GM10266 (cell line): ENCODE results near the gene LTA4H.

Experiments
- DNase-seq: peaks from one replicate; pipeline ENCODE4 v3.0.0; 2012; ENCODE audit errors: extremely low spot score
- CTCF ChIP-seq: IDR thresholded peaks from 2 replicates; pipeline ENCODE4 v1.5.1; 2012; ENCODE audit warnings: mild to moderate bottlenecking, low read depth; ENCODE audit not compliant: control insufficient read depth, insufficient read depth; ENCODE audit errors: missing control alignments

Gene LTA4H

DNA sequence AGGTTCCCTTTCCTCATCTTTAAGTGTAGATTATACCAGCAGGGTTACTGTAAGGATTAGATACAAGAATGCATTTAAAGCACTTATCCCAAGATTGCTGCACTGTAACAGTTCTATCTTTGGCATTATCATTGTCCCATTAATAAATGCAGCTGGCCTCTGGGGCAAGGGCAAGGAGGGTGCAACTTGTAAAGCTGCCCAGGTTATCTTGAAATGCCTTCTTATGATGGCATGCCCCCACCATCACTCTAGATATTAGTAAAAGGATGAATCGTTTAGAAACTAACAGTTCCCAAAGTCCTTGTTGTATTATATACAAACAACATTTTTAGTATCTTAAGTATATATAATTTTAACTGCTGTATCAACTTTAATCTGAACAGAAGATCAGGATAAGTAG lies 6.8 kb downstream of the LTA4H start:
- DNase-seq = no peak
- TF ChIP-seq CTCF = no peak

- no peak for TF ChIP-seq CTCF
- no peak for DNase-seq
Measured at GRCh38 chr12:96026331-96026730, 9.1 kb downstream of the LTA4H start.

DNA sequence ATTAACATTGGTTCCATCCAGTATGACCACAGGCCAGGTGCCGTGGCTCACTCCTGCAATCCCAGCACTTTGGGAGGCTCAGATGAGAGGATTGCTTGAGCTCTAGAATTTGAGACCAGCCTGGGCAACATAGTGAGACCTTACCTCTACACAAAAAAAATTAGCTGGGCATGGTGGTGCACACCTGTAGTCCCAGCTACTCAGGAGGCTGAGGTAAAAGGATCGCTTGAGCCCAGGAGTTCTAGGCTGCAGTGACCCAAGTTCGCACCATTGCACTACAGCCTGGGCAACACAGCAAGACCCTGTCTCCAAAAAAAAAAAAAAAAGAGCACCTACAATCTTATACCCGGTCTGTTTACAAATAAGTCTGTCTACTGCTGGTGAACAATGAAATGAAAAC lies 9.9 kb downstream of the LTA4H start:
- no peak for DNase-seq
- no peak for TF ChIP-seq CTCF

DNA sequence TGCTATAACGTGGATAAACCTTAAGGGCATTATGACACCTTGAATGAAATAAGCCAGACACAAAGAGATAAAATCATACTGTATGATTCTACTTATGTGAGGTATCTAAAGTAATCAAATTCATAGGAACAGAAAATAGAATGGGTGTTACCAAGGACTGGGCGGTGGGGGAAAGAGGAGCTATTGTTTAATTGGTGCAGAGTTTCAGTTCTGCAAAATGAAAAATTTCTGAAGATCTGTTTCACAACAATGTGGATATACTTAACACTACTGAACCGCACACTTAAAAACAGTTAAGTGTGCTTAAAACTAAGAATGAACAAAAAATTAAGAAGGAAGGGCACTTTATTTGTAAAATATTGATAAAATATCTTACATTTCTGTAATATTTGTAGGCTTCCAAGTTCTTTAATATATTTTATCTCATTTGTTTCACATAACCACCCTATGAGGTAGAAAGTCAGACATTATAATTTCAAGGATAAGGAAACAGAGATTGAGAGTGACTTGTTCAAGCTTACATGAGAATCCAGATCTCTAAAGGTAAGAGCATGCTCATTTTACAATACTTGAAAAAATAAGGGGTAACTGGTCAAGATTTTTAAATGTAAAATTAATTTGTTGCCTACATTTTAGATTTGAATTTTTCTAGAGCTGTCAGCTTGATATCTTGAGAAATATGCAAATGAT lies 14.9 kb downstream of the LTA4H start:
- no peak for TF ChIP-seq CTCF
- DNase-seq = no peak

DNA sequence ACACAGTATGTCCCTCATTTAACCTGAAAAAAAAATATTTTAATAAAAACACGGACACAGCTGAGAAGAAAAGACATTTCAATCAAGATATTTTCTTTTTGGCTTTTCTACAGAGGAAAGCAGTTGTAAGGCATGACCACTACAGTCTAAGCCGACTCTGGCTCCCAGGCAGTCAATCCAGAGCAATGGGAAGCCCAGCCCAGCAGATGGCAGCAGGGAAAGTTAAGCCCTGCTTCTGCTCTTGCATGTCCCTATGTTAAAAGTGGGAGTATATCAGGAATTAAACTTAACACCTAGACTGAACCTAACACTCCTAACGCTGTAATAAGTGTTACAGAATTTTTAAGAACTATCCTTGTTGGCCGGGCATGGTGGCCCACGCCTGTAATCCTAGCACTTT lies 19.7 kb downstream of the LTA4H start:
- DNase-seq = no peak
- TF ChIP-seq CTCF = no peak

DNA sequence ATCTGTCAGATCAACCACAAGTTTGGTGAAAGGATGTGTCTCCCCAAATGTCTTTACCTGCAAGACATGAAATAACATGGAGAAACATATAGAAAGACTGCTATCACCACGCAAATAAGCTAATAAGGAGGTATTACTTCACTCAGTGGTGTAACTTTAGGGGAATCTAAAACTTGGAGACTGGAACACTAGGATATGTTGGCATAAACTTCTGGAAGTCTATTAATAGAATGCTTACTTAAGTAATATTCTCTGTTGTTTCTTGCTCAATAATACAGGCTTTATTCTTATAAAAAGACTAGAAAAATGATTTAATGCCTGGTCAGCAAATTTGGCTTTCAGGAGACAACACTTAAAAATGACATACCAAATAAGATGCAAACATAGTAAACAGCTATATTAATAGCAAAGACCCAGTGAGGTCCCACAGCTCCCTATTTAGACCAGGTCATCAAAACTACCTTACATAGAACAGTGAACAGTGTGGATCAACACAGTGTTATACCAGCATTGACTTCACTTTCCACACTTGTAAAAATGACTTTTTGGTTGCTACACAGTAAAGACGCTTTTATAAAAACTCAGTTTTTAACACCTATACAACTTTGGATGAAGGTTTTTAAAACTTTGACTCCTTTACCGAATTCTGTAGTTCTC lies 20.3 kb downstream of the LTA4H start:
- DNase-seq = no peak
- TF ChIP-seq CTCF = no peak

DNA sequence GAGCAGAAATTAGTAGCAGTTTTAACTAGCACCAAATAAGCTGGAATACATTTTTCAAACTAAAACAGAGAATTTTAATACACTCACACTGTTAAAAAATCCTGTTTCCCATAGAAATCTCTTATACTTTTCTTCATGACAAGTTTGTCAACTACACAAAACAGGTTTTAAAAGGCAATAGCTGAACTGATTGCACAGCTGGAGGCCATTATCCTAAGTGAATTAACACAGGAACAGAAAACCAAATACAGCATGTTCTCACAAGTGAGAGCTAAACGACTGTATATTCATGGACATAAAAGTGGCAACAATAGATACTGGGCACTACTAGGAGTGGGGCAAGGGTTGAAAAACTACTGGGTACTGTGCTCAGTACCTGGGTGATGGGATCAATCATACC lies 27.7 kb downstream of the LTA4H start:
- TF ChIP-seq CTCF = no peak
- no peak for DNase-seq
